DOHH2 (cell line): ENCODE measurements around the gene NUTM2B.
"Not testable (repeated sequence)": the region's sequence is repeated elsewhere in the genome, so short reads cannot be mapped to it uniquely, and the experiment has no call there.

Source experiments
- H3F3A ChIP-seq: fragments of 200-600 bp; sonication (generic), shearing (Covaris generic); 2 replicates; pipeline ENCODE4 v1.6.0; 2016; ENCODE audit warnings: antibody characterized with exemption, mild to moderate bottlenecking; ENCODE audit not compliant: control insufficient read depth, insufficient read depth
- H3K27ac ChIP-seq: fragments of 200-600 bp; sonication (generic); 2 replicates; pipeline ENCODE4 v1.5.1; 2014; ENCODE audit warnings: low read depth, mild to moderate bottlenecking, low read length, moderate library complexity
- H3K27me3 ChIP-seq: fragments of 200-600 bp; sonication (generic); 2 replicates; pipeline ENCODE4 v1.6.1; 2014; ENCODE audit warnings: mild to moderate bottlenecking, low read length, mixed read lengths; ENCODE audit not compliant: control insufficient read depth
- H3K36me3 ChIP-seq: fragments of 200-600 bp; sonication (generic); 2 replicates; pipeline ENCODE4 v1.6.1; 2014; ENCODE audit warnings: mild to moderate bottlenecking, low read length, moderate library complexity, mixed read lengths; ENCODE audit not compliant: control insufficient read depth
- H3K4me1 ChIP-seq: fragments of 200-600 bp; sonication (generic); 2 replicates; pipeline ENCODE4 v1.6.1; 2014; ENCODE audit warnings: mild to moderate bottlenecking, low read length, mixed read lengths; ENCODE audit not compliant: control insufficient read depth
- H3K4me2 ChIP-seq: fragments of 200-600 bp; sonication (generic); 2 replicates; pipeline ENCODE4 v1.6.0; 2014; ENCODE audit warnings: mild to moderate bottlenecking, low read length, moderate library complexity
- H3K4me3 ChIP-seq: fragments of 200-600 bp; sonication (generic); 2 replicates; pipeline ENCODE4 v1.5.1; 2014; ENCODE audit warnings: mild to moderate bottlenecking, low read length, mixed read lengths
- H3K79me2 ChIP-seq: fragments of 200-600 bp; sonication (generic); 2 replicates; pipeline ENCODE4 v1.6.1; 2014; ENCODE audit warnings: mild to moderate bottlenecking, low read length, mixed read lengths; ENCODE audit not compliant: control insufficient read depth
- H3K9me2 ChIP-seq: fragments of 200-600 bp; sonication (generic); replicated peaks from 2 replicates; pipeline ENCODE4 v1.6.1; 2014; ENCODE audit warnings: mild to moderate bottlenecking, low read length, mixed read lengths; ENCODE audit not compliant: control insufficient read depth
- H3K9me3 ChIP-seq: fragments of 200-600 bp; sonication (generic); 2 replicates; pipeline ENCODE4 v1.6.1; 2014; ENCODE audit warnings: antibody characterized with exemption, low read length, mixed read lengths; ENCODE audit not compliant: control insufficient read depth, insufficient read depth
- H4K20me1 ChIP-seq: fragments of 200-600 bp; sonication (generic); 2 replicates; pipeline ENCODE4 v1.6.0; 2014; ENCODE audit warnings: low read depth, mild to moderate bottlenecking, antibody characterized with exemption, low read length, moderate library complexity; ENCODE audit not compliant: control insufficient read depth, insufficient read depth

Gene NUTM2B, protein sequence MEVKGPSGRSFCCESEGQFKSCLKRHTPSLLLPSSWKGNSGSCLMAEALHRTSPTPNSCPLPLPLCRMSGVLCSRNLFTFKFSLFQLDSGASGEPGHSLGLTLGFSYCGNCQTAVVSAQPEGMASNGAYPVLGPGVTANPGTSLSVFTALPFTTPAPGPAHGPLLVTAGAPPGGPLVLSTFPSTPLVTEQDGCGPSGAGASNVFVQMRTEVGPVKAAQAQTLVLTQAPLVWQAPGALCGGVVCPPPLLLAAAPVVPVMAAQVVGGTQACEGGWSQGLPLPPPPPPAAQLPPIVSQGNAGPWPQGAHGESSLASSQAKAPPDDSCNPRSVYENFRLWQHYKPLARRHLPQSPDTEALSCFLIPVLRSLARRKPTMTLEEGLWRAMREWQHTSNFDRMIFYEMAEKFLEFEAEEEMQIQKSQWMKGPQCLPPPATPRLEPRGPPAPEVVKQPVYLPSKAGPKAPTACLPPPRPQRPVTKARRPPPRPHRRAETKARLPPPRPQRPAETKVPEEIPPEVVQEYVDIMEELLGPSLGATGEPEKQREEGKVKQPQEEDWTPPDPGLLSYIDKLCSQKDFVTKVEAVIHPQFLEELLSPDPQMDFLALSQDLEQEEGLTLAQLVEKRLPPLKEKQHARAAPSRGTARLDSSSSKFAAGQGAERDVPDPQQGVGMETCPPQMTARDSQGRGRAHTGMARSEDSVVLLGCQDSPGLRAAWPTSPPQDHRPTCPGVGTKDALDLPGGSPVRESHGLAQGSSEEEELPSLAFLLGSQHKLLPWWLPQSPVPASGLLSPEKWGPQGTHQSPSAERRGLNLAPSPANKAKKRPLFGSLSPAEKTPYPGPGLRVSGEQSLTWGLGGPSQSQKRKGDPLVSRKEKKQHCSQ

DNA sequence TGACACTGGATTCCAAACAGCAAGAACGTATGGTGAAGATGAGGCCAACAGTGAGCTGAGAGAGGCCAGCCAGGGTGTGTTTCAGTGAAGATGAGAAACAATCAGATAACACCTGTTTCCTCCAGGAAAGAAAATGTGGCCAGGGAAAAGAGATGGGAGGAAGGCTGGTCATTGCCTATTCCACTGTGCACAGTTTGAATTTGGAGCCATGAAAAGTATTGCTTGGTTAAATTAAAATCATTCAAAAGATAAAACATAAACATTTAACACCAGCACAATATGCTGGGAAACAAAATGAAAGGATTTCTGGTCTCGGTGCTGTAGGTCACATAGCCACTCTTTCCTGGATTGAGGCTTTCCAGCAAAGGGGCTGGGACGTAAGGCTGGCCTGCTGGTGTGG lies at the start of gene NUTM2B:
TSS of gene NUTM2B (plus strand) at position 301 of the 400 bp plus-strand sequence. CDS start 383 bp downstream, outside the sequence.
- not testable (repeated sequence) for H3K9me2 ChIP-seq, H3F3A ChIP-seq, H3K79me2 ChIP-seq, H3K9me3 ChIP-seq, H4K20me1 ChIP-seq, H3K27me3 ChIP-seq, H3K27ac ChIP-seq, H3K4me1 ChIP-seq, H3K36me3 ChIP-seq, H3K4me2 ChIP-seq, H3K4me3 ChIP-seq

DNA sequence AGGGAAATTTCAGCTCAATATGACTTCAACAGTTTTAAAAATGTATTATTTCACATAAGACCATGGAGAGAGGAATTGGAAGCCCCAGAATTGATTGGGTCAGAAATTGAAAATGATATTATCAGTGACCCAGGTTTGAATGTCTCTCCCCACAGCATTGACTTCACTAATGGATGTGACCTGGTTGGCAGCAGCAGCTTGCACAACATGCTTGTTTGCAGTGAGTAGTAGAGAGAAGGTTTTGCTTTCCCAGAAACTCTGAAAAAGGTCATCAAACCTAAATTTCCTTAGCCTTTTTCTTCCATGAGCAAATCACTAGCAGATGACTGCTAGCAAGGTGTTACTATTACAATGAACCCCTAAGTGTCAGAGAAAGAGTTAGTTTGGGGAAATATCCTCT lies 39.7 kb upstream of the NUTM2B start:
- not testable (repeated sequence) for H3K79me2 ChIP-seq, H3K36me3 ChIP-seq, H3K4me3 ChIP-seq, H3F3A ChIP-seq, H3K27ac ChIP-seq, H3K9me3 ChIP-seq, H3K4me2 ChIP-seq, H3K27me3 ChIP-seq, H3K4me1 ChIP-seq, H4K20me1 ChIP-seq, H3K9me2 ChIP-seq

DNA sequence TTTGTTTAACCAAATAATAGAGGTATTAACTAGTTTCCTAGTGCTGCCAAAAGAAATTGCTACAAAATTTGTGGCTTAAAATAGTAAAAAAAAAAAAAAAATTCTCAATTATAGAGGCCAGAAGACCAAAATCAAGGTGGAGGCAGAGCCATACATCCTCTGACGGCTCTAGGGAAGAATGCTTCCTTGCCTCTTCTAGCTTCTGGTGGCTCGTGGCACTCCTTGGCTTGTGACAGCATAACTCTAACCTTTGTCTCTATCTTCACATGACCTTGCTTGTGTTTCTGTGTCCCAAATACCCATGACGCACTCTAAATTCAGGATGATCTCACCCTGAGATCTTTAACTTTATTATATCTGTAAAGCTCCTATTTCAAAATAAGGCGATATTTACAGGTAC lies 38.3 kb upstream of the NUTM2B start:
- H3K4me2 ChIP-seq, H3K4me1 ChIP-seq, H3K79me2 ChIP-seq, H3K9me3 ChIP-seq, H3K4me3 ChIP-seq, H3K9me2 ChIP-seq, H3K36me3 ChIP-seq, H3K27ac ChIP-seq, H3K27me3 ChIP-seq, H4K20me1 ChIP-seq, H3F3A ChIP-seq: not testable (repeated sequence)

DNA sequence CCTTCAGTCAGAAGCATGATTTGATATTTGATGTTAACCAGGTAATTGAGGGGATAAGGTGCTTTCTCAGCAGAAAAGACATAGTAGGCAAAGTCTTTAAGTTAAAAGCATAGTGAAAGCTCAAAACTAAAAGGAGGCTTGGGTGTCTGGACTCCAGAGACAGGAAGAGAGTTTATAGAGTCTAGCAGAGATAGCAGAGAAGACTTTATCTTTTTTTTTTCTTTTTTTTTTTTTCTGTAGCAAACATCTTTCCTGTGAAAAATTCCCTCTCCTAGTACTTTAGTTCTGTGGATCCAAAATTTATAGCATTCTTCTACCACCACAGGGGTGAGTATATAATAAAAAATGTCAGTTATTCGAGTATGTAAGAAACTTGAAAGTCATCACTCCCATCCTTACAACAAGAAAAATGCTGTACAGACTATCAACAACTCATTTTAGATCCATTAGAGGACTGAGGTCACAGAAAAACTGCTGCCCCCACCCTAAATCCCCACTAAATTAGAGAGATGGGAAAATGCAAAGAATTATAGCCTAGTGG lies 33.7 kb upstream of the NUTM2B start:
- H3K4me3 ChIP-seq, H3K36me3 ChIP-seq, H3K4me1 ChIP-seq, H3K9me3 ChIP-seq, H3K27me3 ChIP-seq, H3F3A ChIP-seq, H3K4me2 ChIP-seq, H3K79me2 ChIP-seq, H3K27ac ChIP-seq, H4K20me1 ChIP-seq, H3K9me2 ChIP-seq: not testable (repeated sequence)

DNA sequence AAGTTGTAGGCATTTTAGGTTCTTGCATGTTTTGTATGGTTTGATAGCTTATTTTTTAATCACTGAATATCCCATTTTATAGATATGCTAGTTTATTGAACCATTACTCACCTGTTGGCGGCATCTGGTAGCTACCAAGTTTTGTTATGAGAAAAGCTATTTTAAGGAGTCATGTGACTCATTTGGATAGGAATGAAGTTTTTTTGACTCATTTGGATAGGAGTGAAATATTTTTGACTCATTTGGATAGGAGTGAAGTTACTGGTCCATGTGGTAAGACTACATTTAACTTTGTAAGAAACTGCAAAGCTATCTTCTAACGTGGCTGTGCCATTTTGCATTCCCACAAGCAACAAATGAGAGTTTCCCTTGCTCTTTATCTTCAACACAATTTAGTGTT lies 28.1 kb upstream of the NUTM2B start:
- not testable (repeated sequence) for H3F3A ChIP-seq, H3K36me3 ChIP-seq, H3K79me2 ChIP-seq, H3K4me1 ChIP-seq, H4K20me1 ChIP-seq, H3K9me3 ChIP-seq, H3K27ac ChIP-seq, H3K4me2 ChIP-seq, H3K9me2 ChIP-seq, H3K4me3 ChIP-seq, H3K27me3 ChIP-seq

DNA sequence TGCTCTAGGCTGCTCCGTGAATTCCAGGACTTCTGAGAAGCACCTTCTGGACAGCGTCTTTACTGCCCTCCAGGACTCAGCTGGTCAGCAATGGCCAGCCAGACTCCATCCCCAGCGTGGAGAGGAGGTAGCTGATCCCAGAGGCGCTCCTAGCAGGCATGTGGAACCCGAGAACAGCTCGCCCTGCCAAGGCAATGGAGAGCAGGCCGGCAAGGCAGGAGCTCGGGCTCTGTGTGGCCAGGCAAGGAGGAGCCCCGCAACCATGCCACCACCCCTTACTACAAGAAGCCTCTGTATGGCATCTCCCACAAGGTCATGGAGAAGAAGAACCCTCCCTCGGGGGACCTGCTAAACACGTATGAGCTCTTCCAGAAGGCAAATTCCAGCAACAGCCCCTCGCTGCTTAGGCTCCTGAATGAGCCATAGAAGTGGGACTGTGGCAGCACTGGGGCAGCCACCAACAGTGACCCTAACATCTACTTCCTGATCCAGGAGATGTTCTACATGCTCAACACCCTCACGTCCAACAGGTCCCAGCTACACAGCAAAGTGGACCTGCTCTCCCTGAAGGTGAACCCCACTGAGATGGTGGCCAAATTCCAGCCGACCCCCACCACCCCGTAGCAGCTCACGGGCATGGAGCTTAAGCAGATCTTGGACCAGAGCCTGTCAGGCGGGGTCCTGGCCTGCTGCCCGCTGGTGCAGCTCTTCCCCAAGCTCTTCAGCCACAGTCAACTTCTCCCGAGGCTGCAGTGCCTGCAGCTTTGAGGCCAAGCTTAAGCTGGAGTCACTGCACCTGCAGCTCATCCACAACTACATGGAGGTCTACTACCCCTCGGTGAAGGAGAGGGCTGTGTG lies 19.8 kb upstream of the NUTM2B start:
- H3K4me1 ChIP-seq, H3K9me3 ChIP-seq, H3K27ac ChIP-seq, H3K27me3 ChIP-seq, H3K79me2 ChIP-seq, H3K4me3 ChIP-seq, H4K20me1 ChIP-seq, H3K4me2 ChIP-seq, H3K36me3 ChIP-seq, H3K9me2 ChIP-seq, H3F3A ChIP-seq: not testable (repeated sequence)

DNA sequence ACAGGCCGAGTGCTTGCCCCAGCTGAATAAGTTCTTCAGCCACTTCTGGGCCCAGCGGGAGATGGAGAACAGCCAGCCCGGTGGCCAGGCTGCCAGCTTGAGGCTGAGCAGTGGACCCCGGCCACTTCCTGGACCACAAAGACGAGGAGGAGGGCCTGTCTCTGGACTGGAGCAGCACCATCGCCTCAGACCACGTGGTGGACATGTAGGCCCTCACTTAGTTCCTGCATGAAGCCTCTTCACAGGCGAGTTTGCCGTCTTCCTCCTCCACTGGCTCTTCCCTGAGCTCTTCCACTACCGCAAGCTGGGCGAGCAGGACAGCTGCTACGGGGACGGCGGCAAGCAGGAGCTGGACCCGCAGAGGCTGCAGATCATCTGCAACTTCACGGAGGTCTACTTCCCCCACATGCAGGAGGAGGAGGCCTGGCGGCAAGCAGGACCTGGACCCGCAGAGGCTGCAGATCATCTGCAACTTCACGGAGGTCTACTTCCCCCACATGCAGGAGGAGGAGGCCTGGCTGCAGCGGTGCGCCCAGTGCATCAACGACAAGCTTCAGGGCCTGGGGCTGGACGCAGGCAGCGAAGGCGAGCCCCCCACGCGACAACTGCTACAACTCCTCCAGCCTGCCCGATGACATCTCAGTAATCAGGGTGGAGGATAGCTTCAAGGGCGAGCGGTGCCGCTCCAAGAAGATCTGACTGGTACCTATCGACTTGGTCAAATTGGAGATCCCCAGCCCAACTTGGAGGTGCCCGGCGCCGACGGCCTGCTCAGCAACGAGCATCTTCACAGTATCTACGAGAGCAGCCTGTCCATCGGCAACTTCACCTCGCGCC lies 18.9 kb upstream of the NUTM2B start:
- not testable (repeated sequence) for H3K9me2 ChIP-seq, H3K27ac ChIP-seq, H3K4me3 ChIP-seq, H3K79me2 ChIP-seq, H3K4me1 ChIP-seq, H4K20me1 ChIP-seq, H3K4me2 ChIP-seq, H3K27me3 ChIP-seq, H3F3A ChIP-seq, H3K9me3 ChIP-seq, H3K36me3 ChIP-seq
